Measurements from ENCODE around the gene ASCL4. TPM values are rescaled to one million over a fixed set of nuclear protein-coding genes. Genes with fewer than 3 reads are reported as not detected.

Gene ASCL4
- total and polyA plus RNA-seq, 2 of the 13 experiments (the other 11 are each of a cell fraction or from before 2014, with no cell fraction given), result not detected

DNA sequence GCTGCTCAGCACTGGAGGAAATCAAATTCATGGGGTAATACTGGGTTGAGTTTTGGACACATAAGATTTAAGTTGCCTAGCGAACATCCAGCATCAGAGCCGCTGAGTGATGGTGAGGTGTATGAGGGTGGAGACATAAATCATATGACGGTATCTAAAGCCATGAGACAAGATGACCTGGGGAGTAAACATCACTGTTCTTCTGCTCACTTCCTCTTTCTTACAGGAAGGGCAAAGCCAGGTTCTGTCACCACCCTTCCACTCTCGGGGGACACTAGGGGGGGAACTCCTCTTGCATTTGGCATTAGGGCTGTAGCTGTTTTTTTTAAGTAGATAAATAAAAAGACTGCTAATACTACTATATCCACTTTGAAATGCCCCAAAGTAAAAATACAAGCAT lies 37.6 kb upstream of the ASCL4 start:
- Histone ChIP-seq H3K4me3 (replicated peaks in 1 of 3; ENCODE audit: insufficient read depth in 1 of 3, low read depth in 2 of 3, low read length in 3 of 3) (no peak overlapping the region), H3K4me2 (ENCODE audit: low read depth, low read length) (no peak overlapping the region), H3K27ac (ENCODE audit: extremely low read length, insufficient read depth, low read length) (no peak overlapping the region), H3K4me1 (ENCODE audit: insufficient read depth, low read length) (no peaks in the 10 kb centered on the region), H2AFZ (ENCODE audit: low read length) (no peak overlapping the region), H4K20me1 (ENCODE audit: insufficient read depth, low read length) (no peaks in the 10 kb centered on the region; the same call in 1 of the 2 replicates), H3K27me3 (ENCODE audit: control insufficient read depth in 1 of 2, insufficient read depth in 2 of 2, low read length in 2 of 2) (no peaks in the 10 kb centered on the region), H3K79me2 (ENCODE audit: insufficient read depth, low read length) (no peaks in the 10 kb centered on the region), H3K9me3 (ENCODE audit: low read length) (no peaks in the 10 kb centered on the region), H3K36me3 (replicated peaks in 1 of 2; ENCODE audit: control insufficient read depth in 1 of 2, insufficient read depth in 2 of 2, low read length in 2 of 2) (peaks cover 27 to 69% of the 10 kb centered on the region in 2 experiments), H3K9ac (ENCODE audit: insufficient read depth, low read depth, low read length) (no peak overlapping the region)
- FAIRE-seq (no peak), ATAC-seq (no peak), DNase-seq (ENCODE audit: low spot score) (no peak)
- 94% methylated on average over 4 of the region's 4 CpGs for WGBS (ENCODE audit: low lambda C conversion rate)
- POLR2A ChIA-PET, result no interaction called here
- in situ Hi-C loops (cut with HindIII; ENCODE audit: extremely low pct_ligation_motif_present, low pct_unique_long_range_greater_than_20kb), result no loop called here
- no TSS peak for BruUV-seq (replicated peaks)
- TF ChIP-seq ZNF615 (CRISPR knock-in tag; IDR thresholded peaks at IDR 0.05; ENCODE audit: borderline replicate concordance), result no peak
- TF ChIP-seq, protein P1, sequence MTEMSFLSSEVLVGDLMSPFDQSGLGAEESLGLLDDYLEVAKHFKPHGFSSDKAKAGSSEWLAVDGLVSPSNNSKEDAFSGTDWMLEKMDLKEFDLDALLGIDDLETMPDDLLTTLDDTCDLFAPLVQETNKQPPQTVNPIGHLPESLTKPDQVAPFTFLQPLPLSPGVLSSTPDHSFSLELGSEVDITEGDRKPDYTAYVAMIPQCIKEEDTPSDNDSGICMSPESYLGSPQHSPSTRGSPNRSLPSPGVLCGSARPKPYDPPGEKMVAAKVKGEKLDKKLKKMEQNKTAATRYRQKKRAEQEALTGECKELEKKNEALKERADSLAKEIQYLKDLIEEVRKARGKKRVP (CRISPR knock-in tag; IDR thresholded peaks at IDR 0.05), result no peak
- no peak for TF ChIP-seq ZNF235 (CRISPR knock-in tag; IDR thresholded peaks at IDR 0.05; ENCODE audit: borderline replicate concordance)
- TF ChIP-seq, protein P2, sequence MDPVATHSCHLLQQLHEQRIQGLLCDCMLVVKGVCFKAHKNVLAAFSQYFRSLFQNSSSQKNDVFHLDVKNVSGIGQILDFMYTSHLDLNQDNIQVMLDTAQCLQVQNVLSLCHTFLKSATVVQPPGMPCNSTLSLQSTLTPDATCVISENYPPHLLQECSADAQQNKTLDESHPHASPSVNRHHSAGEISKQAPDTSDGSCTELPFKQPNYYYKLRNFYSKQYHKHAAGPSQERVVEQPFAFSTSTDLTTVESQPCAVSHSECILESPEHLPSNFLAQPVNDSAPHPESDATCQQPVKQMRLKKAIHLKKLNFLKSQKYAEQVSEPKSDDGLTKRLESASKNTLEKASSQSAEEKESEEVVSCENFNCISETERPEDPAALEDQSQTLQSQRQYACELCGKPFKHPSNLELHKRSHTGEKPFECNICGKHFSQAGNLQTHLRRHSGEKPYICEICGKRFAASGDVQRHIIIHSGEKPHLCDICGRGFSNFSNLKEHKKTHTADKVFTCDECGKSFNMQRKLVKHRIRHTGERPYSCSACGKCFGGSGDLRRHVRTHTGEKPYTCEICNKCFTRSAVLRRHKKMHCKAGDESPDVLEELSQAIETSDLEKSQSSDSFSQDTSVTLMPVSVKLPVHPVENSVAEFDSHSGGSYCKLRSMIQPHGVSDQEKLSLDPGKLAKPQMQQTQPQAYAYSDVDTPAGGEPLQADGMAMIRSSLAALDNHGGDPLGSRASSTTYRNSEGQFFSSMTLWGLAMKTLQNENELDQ (CRISPR knock-in tag; IDR thresholded peaks at IDR 0.05; ENCODE audit: borderline replicate concordance), result no peak
- CTCF ChIA-PET (ENCODE audit: low intra/inter-chr PET ratio, low total read pairs), result no interaction called here
- intact Hi-C loops (cut with micrococcal nuclease; ENCODE audit: unreplicated experiment), result no loop called here

DNA sequence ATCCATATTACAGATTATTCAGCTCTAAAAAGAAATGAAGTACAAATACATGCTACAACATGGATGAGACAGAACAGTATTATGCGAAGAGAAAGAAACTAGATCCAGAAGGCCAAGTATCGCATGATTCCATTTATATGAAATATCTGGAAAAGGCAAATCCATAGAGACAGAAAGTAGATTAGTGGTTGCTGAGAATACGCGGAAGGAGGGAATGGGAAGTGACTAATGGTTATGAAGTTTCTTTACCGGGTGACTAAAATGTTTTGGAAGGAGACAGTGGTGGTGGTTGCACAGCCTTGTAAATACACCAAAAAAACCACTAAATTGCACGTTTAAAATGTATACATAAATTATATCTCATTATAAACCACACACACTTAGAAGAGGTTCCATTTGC lies 26.0 kb upstream of the ASCL4 start:
- no peaks in the 10 kb centered on the region for H3K4me1 ChIP-seq (ENCODE audit: insufficient read depth, low read length)
- no peak overlapping the region for H3K27ac ChIP-seq (ENCODE audit: extremely low read length, insufficient read depth, low read length)
- H4K20me1 ChIP-seq (ENCODE audit: insufficient read depth, low read length), result no peaks in the 10 kb centered on the region
- intact Hi-C loops (cut with micrococcal nuclease; ENCODE audit: unreplicated experiment) (no loop called here), in situ Hi-C loops (cut with HindIII; ENCODE audit: extremely low pct_ligation_motif_present, low pct_unique_long_range_greater_than_20kb) (no loop called here)
- FAIRE-seq (no peak), ATAC-seq (no peak), DNase-seq (ENCODE audit: low spot score) (no peak)
- ChIA-PET POLR2A (no interaction called here), CTCF (ENCODE audit: low intra/inter-chr PET ratio, low total read pairs) (no interaction called here)
- WGBS (ENCODE audit: low lambda C conversion rate), result 95% methylated on average over 6 of the region's 6 CpGs
- no peak overlapping the region for H3K4me2 ChIP-seq (ENCODE audit: low read depth, low read length)
- no peak overlapping the region for H3K9ac ChIP-seq (ENCODE audit: insufficient read depth, low read depth, low read length)
- no peak overlapping the region for H3K4me3 ChIP-seq (replicated peaks in 1 of 3; ENCODE audit: insufficient read depth in 1 of 3, low read depth in 2 of 3, low read length in 3 of 3)
- H2AFZ ChIP-seq (ENCODE audit: low read length), result no peak overlapping the region
- H3K9me3 ChIP-seq (ENCODE audit: low read length), result no peaks in the 10 kb centered on the region
- no peak for TF ChIP-seq ZNF331 (CRISPR knock-in tag; IDR thresholded peaks at IDR 0.05)
- no peak for TF ChIP-seq ZNF431 (CRISPR knock-in tag; IDR thresholded peaks at IDR 0.05; ENCODE audit: borderline replicate concordance, low read depth)
- TF ChIP-seq ELF3 (CRISPR knock-in tag; IDR thresholded peaks at IDR 0.05), result no peak
- no peak for TF ChIP-seq HMG20B (CRISPR knock-in tag; conservative IDR thresholded peaks at IDR 0.05)
- TF ChIP-seq POLR2A (IDR thresholded peaks at IDR 0.05; ENCODE audit: insufficient read depth in 1 of 2, low read depth in 2 of 2, low read length in 2 of 2), result no peak
- no peak for TF ChIP-seq RAD51 (IDR thresholded peaks at IDR 0.05; ENCODE audit: borderline replicate concordance)
- TF ChIP-seq TSC22D2 (CRISPR knock-in tag; IDR thresholded peaks at IDR 0.05; ENCODE audit: borderline replicate concordance), result no peak
- no peak for TF ChIP-seq MAFG (CRISPR knock-in tag; IDR thresholded peaks at IDR 0.05)
- TF ChIP-seq MBD4 (IDR thresholded peaks at IDR 0.05; ENCODE audit: borderline replicate concordance, low read length), result no peak
- no peak for TF ChIP-seq KAT2B (IDR thresholded peaks at IDR 0.05; ENCODE audit: borderline replicate concordance, low read depth, low read length)
- no peak for TF ChIP-seq ZNF556 (CRISPR knock-in tag; IDR thresholded peaks at IDR 0.05; ENCODE audit: borderline replicate concordance)
- no peak for TF ChIP-seq ZNF616 (CRISPR knock-in tag; IDR thresholded peaks at IDR 0.05; ENCODE audit: low read depth)
- H3K27me3 ChIP-seq (ENCODE audit: control insufficient read depth in 1 of 2, insufficient read depth in 2 of 2, low read length in 2 of 2), result no peaks in the 10 kb centered on the region
- H3K79me2 ChIP-seq (ENCODE audit: insufficient read depth, low read length), result no peaks in the 10 kb centered on the region
- peaks cover 17 to 62% of the 10 kb centered on the region in 2 experiments; a peak in 4 of 5 replicates for H3K36me3 ChIP-seq (replicated peaks in 1 of 2; ENCODE audit: control insufficient read depth in 1 of 2, insufficient read depth in 2 of 2, low read length in 2 of 2)
- no TSS peak for BruUV-seq (replicated peaks)
